SJCRH30 (cell line): ENCODE data around the gene EID1. TPM values are rescaled to one million over a fixed set of nuclear protein-coding genes. Genes with fewer than 3 reads are reported as not detected.

ENCODE experiments used
- DNase-seq, 2 experiments: peaks; one replicate each; pipeline ENCODE4 v3.0.0-alpha.2; 2015 to 2020
- H3K27ac ChIP-seq: fragments of 250-450 bp; sonication (Bioruptor Pico); 2 replicates; pipeline ENCODE4 v1.5.1; 2020; ENCODE audit warnings: mild to moderate bottlenecking, moderate library complexity
- H3K27me3 ChIP-seq: fragments of 250-450 bp; sonication (Bioruptor Pico); 2 replicates; pipeline ENCODE4 v1.5.1; 2020; ENCODE audit warnings: mild to moderate bottlenecking, moderate library complexity
- H3K36me3 ChIP-seq: fragments of 250-450 bp; sonication (Bioruptor Pico); 2 replicates; pipeline ENCODE4 v1.5.1; 2020; ENCODE audit warnings: mild to moderate bottlenecking, moderate library complexity
- H3K4me1 ChIP-seq: fragments of 250-450 bp; sonication (Bioruptor Pico); 2 replicates; pipeline ENCODE4 v1.5.1; 2020; ENCODE audit warnings: mild to moderate bottlenecking, moderate library complexity
- H3K4me3 ChIP-seq: fragments of 250-450 bp; sonication (Bioruptor Pico); 2 replicates; pipeline ENCODE4 v1.5.1; 2020; ENCODE audit warnings: mild to moderate bottlenecking, moderate library complexity
- H3K9me3 ChIP-seq: fragments of 250-450 bp; sonication (Bioruptor Pico); replicated peaks from 2 replicates; pipeline ENCODE4 v1.5.1; 2020; ENCODE audit warnings: mild to moderate bottlenecking, moderate library complexity
- total RNA-seq: library from RNA; depleted of rRNA; stranded (reverse); fragments of >200 nt; shearing (Covaris generic); gene quantifications from 2 replicates; pipeline ENCODE4 v1.2.3, GENCODE V29; 2014

EID1 gene
- total RNA-seq, 1 experiment from 2014 or later = 164 TPM

GRCh38 chr15:48859426-48859825 lies 18.5 kb upstream of the EID1 start:
- H3K27me3 ChIP-seq = no peaks in the 10 kb centered on the region
- H3K4me3 ChIP-seq = no peak overlapping the region
- H3K9me3 ChIP-seq = no peaks in the 10 kb centered on the region
- no peak for DNase-seq
- H3K4me1 ChIP-seq = peaks cover 30% of the 10 kb centered on the region
- H3K36me3 ChIP-seq = no peaks in the 10 kb centered on the region
- no peak overlapping the region for H3K27ac ChIP-seq

- Histone ChIP-seq H3K36me3 (no peaks in the 10 kb centered on the region), H3K27ac (no peak overlapping the region), H3K27me3 (no peaks in the 10 kb centered on the region), H3K4me1 (peaks cover 16% of the 10 kb centered on the region), H3K9me3 (no peaks in the 10 kb centered on the region), H3K4me3 (no peak overlapping the region)
- DNase-seq = peak; percentile 65 to 80
Measured at GRCh38 chr15:48861813-48862431, 16.0 kb upstream of the EID1 start.

- Histone ChIP-seq H3K9me3 (0 out of 2 replicates have a peak, but pooled peaks cover 3% of the 10 kb centered on the region), H3K27me3 (no peaks in the 10 kb centered on the region), H3K27ac (no peak overlapping the region), H3K4me1 (peaks cover 13% of the 10 kb centered on the region), H3K36me3 (no peaks in the 10 kb centered on the region), H3K4me3 (no peak overlapping the region)
- DNase-seq = no peak
Measured at GRCh38 chr15:48862705-48863104, 15.2 kb upstream of the EID1 start.

GRCh38 chr15:48865370-48866079 lies 12.4 kb upstream of the EID1 start:
- Histone ChIP-seq H3K4me1 (peaks cover 9% of the 10 kb centered on the region; the same call in 1 of the 2 replicates), H3K27ac (no peak overlapping the region)
- peak in 1 of 2 experiments; percentile 23 for DNase-seq

GRCh38 chr15:48866141-48866563 lies 11.8 kb upstream of the EID1 start:
- H3K36me3 ChIP-seq = no peaks in the 10 kb centered on the region
- H3K27me3 ChIP-seq = no peaks in the 10 kb centered on the region
- H3K9me3 ChIP-seq = peaks cover 3% of the 10 kb centered on the region; the same call in 1 of the 2 replicates
- DNase-seq = no peak
- H3K4me3 ChIP-seq = no peak overlapping the region
- H3K27ac ChIP-seq = no peak overlapping the region
- peaks cover 9% of the 10 kb centered on the region; the same call in 1 of the 2 replicates for H3K4me1 ChIP-seq

More at GRCh38 chr15:48865370-48866079, 12.4 kb upstream of the EID1 start:
- Histone ChIP-seq H3K36me3 (no peaks in the 10 kb centered on the region), H3K27me3 (no peaks in the 10 kb centered on the region), H3K9me3 (0 out of 2 replicates have a peak, but pooled peaks cover 3% of the 10 kb centered on the region), H3K4me3 (no peak overlapping the region)

- no peak for DNase-seq
- H3K4me3 ChIP-seq = no peak overlapping the region
- peaks cover 9% of the 10 kb centered on the region; the same call in 1 of the 2 replicates for H3K4me1 ChIP-seq
- no peaks in the 10 kb centered on the region for H3K36me3 ChIP-seq
- H3K27me3 ChIP-seq = no peaks in the 10 kb centered on the region
- H3K27ac ChIP-seq = no peak overlapping the region
- H3K9me3 ChIP-seq = peaks cover 3% of the 10 kb centered on the region; the same call in 1 of the 2 replicates
Measured at GRCh38 chr15:48868023-48868422, 9.9 kb upstream of the EID1 start.

GRCh38 chr15:48868536-48868935 lies 9.4 kb upstream of the EID1 start:
- Histone ChIP-seq H3K4me3 (no peak overlapping the region), H3K36me3 (no peaks in the 10 kb centered on the region), H3K27me3 (no peaks in the 10 kb centered on the region), H3K27ac (no peak overlapping the region), H3K9me3 (peaks cover 3% of the 10 kb centered on the region; the same call in 1 of the 2 replicates), H3K4me1 (peaks cover 9% of the 10 kb centered on the region; the same call in 1 of the 2 replicates)
- DNase-seq = peak in 1 of 2 experiments; percentile 25

- peaks cover 9% of the 10 kb centered on the region; the same call in 1 of the 2 replicates for H3K4me1 ChIP-seq
- H3K9me3 ChIP-seq = peaks cover 3% of the 10 kb centered on the region; the same call in 1 of the 2 replicates
- H3K27ac ChIP-seq = no peak overlapping the region
- no peaks in the 10 kb centered on the region for H3K27me3 ChIP-seq
- no peak overlapping the region for H3K4me3 ChIP-seq
- no peaks in the 10 kb centered on the region for H3K36me3 ChIP-seq
- DNase-seq = no peak
Measured at GRCh38 chr15:48869966-48870365, 8.0 kb upstream of the EID1 start.

GRCh38 chr15:48871542-48871941 lies 6.4 kb upstream of the EID1 start:
- Histone ChIP-seq H3K27ac (no peak overlapping the region), H3K36me3 (no peaks in the 10 kb centered on the region), H3K27me3 (no peaks in the 10 kb centered on the region), H3K9me3 (peaks cover 3% of the 10 kb centered on the region; the same call in 1 of the 2 replicates), H3K4me3 (no peak overlapping the region), H3K4me1 (peaks cover 9% of the 10 kb centered on the region)
- no peak for DNase-seq

- DNase-seq = no peak
- H3K27me3 ChIP-seq = no peaks in the 10 kb centered on the region
- H3K36me3 ChIP-seq = no peaks in the 10 kb centered on the region
- no peaks in the 10 kb centered on the region; the same call in 1 of the 2 replicates for H3K9me3 ChIP-seq
- H3K4me3 ChIP-seq = no peak overlapping the region
- no peak overlapping the region for H3K27ac ChIP-seq
- H3K4me1 ChIP-seq = peaks cover 9% of the 10 kb centered on the region
Measured at GRCh38 chr15:48872632-48873031, 5.3 kb upstream of the EID1 start.

GRCh38 chr15:48875241-48875960 lies 2.5 kb upstream of the EID1 start:
- no peaks in the 10 kb centered on the region; the same call in 1 of the 2 replicates for H3K9me3 ChIP-seq
- H3K4me1 ChIP-seq = no peaks in the 10 kb centered on the region; the same call in 1 of the 2 replicates
- DNase-seq = no peak
- H3K36me3 ChIP-seq = no peaks in the 10 kb centered on the region
- H3K27ac ChIP-seq = no peak overlapping the region
- H3K27me3 ChIP-seq = no peaks in the 10 kb centered on the region
- H3K4me3 ChIP-seq = no peak overlapping the region

- Histone ChIP-seq H3K27me3 (no peaks in the 10 kb centered on the region), H3K27ac (no peak overlapping the region), H3K9me3 (no peaks in the 10 kb centered on the region), H3K36me3 (no peaks in the 10 kb centered on the region), H3K4me3 (no peak overlapping the region), H3K4me1 (no peaks in the 10 kb centered on the region; the same call in 1 of the 2 replicates)
- no peak for DNase-seq
Measured at GRCh38 chr15:48876057-48876456, 1.9 kb upstream of the EID1 start.

GRCh38 chr15:48880070-48880634 lies 2.2 kb downstream of the EID1 start:
- no peaks in the 10 kb centered on the region for H3K27me3 ChIP-seq
- no peak overlapping the region for H3K4me3 ChIP-seq
- no peaks in the 10 kb centered on the region; the same call in 1 of the 2 replicates for H3K4me1 ChIP-seq
- no peaks in the 10 kb centered on the region for H3K36me3 ChIP-seq
- no peaks in the 10 kb centered on the region for H3K9me3 ChIP-seq
- no peak for DNase-seq
- H3K27ac ChIP-seq = no peak overlapping the region

GRCh38 chr15:48883699-48884098 lies 5.8 kb downstream of the EID1 start:
- H3K27ac ChIP-seq = no peak overlapping the region
- no peaks in the 10 kb centered on the region for H3K9me3 ChIP-seq
- no peak overlapping the region for H3K4me3 ChIP-seq
- no peak for DNase-seq
- H3K4me1 ChIP-seq = no peaks in the 10 kb centered on the region
- no peaks in the 10 kb centered on the region for H3K36me3 ChIP-seq
- no peaks in the 10 kb centered on the region for H3K27me3 ChIP-seq
